Cerebellar cortex (tissue), 1 donor: ENCODE data around the gene HOXB6.

Experiments
- DNase-seq: peaks from one replicate; pipeline ENCODE4 v3.0.0-alpha.2; 2015; ENCODE audit warnings: low spot score

Gene HOXB6

GRCh38 chr17:48578616-48579470 lies 25.9 kb downstream of the HOXB6 start:
- DNase-seq: no peak

DNA sequence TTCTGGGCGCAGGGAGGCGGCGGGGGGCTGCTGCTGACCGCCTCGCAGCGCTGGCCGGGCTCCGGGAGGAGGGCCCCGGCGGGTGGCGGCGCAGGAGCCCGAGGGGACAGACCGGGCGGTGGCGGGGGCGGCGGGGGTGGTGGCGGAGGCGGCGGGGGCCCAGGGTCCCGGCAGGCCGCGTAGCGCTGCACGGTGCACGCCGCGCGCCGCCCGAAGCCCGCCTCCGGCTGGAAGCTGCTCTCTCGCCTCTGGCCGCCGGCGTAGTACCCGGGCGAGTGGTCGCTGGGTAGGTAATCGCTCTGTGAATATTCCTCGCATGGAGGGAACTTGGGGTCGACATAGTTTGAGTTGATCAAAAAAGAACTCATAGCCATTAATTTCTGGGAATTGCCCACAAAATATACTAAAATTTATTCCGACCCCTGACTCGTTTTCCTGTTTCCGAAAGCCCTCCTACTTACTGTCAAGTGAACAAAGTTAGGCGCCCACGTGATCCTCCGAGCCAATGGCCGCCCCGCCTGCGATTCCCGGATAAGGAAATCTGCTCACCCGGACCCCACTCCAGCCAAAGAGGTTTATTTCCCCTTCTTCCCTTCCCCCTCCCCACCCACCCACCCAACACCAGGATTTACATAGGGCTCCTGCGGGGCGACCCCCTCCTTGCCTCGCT lies 26.7 kb downstream of the HOXB6 start, which contains the start of gene HOXB4:
Gene HOXB4, minus strand, starts transcription at position 405 of the 670 bp plus-strand sequence. Its CDS starts 31 bp downstream, at position 374.
- DNase-seq: no peak

GRCh38 chr17:48577330-48577945 lies 27.3 kb downstream of the HOXB6 start:
- no peak for DNase-seq

DNA sequence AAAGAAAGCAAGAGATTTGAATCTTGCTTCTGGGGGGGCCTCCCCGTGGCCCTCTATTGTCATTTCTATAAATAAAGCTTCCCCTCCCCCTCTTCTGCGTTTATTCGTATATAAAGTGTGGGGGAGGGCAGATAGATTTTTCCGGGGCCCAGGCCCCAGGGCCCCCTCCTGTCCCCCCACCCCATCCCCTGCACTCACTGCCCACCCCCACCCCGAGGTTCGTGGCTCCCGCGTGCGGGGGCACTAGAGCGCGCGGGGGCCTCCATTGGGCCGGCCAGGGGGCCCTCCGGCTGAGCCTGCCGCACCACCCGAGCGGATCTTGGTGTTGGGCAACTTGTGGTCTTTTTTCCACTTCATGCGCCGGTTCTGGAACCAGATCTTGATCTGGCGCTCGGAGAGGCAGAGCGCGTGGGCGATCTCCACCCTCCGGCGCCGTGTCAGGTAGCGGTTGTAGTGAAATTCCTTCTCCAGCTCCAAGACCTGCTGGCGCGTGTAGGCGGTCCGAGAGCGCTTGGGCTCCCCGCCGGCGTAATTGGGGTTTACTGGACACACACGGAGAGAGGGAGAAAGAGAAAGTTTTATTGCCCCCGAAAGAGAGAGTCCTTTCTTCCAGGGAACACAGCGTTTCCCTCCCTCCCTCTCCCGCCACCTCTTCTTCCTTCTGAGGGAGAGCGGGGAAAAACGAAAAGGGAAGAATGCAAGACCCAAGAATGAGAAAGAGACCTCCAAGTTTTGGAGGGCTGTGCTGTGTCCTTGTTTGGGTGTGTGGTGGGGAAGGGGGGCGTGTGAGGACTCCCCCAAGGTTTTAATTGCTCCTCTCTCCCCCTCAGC lies 28.1 kb downstream of the HOXB6 start:
- no peak for DNase-seq

DNA sequence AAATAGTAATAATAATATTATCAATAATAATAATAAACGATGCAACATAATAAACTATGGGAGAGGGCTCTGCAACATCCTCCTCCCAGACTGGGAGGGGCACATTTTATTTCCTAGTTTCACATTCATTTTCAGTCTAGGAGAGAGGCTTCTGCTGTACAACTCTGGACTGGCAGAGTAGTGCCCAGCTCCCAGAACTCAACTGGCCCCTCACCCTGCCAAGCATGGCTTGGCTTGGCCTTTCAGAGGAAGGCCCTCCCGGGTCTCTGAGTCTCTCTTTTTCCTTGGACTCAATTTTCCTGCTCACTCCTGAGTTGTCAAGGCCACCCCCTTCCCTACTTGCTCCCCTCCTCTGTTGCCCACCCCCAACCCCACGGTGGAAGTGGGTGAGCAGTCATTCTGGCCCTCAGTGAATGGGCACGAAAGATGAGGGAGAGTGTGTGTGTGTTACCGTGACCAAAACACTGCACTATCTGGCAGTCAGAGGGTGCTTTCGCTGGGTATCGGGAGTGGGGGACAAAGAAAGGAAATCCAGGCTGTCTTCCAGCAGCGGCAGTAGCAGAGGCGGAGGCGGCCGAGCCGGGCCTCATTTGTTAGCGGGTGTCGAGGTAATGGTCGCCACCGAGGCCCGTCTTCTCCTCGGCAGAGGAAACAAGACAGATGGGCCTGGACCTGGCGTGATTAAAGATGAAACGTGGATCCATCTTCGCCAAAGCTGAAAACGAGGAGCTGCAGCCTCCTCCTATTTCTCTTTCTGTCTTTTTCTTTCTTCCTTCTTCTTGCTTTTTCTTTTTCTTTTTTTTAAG lies 28.9 kb downstream of the HOXB6 start:
- no peak for DNase-seq

DNA sequence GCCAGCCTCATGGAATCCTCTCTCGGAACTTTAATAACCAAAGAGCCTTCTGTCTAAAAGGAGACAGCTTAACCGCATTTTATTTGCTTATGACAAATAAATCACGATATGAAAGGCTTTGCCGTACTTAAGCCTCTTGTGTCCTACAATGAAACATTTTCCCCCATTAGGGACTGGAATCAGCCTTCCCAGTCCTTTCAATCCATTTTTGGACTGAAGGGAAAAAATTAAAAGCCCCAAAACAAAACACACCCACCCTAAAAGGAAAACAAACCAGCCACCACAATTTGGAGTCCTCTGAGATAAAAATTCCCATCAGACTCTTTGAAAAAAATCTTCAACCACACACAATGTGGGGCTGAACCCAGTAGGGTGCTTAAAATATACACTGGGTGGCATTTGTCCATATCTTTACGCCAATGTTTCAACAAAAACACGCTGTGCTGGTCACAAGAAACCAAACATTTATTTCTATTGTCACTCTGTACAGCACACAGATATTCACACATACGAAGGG lies 29.7 kb downstream of the HOXB6 start:
- no peak for DNase-seq

- no peak for DNase-seq
These were observed 30.2 kb downstream of the HOXB6 start for GRCh38 chr17:48574505-48575065.

- no peak for DNase-seq
These were observed 32.9 kb downstream of the HOXB6 start for GRCh38 chr17:48571826-48572417.

DNA sequence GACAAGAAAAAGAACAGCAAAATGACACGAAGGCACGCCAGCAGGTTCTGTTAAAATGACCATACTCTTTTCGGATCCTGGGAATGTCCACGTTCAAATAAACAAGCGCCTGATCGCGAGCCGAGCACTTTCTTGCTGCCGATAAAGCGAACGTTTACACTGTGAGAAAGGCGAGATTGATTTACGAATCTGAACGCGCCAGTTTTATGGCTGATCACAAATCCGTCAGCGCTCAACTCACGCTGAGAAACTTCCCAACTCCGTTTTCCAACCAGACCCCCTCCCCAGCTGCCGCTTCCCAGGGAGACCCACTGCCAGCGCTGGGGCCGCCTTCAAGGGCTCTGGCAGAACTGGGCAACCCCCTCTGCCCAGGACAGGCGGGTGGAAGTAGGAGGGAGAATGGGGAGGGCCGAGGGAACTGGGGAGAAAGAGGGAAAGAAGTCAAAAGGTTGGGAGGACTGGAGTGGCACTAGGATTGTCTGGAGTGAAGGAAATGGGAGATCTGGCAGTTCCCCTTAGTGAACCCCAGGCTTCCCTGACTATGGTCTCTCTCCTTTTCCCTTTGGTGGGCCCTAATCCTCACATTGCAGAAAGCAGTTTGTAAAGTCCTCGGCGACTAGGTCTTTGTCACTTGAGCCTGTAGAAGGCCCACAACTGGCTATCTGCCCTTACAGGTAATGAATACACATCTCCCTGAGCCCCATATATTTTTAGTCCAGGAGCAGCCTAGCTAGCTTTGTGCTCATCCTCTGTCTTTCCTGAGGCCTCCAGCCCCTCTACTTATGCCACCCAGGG lies 33.6 kb downstream of the HOXB6 start:
- DNase-seq: no peak

GRCh38 chr17:48570325-48571023 lies 34.3 kb downstream of the HOXB6 start:
- DNase-seq: no peak

GRCh38 chr17:48569674-48570324 lies 35.0 kb downstream of the HOXB6 start:
- no peak for DNase-seq

DNA sequence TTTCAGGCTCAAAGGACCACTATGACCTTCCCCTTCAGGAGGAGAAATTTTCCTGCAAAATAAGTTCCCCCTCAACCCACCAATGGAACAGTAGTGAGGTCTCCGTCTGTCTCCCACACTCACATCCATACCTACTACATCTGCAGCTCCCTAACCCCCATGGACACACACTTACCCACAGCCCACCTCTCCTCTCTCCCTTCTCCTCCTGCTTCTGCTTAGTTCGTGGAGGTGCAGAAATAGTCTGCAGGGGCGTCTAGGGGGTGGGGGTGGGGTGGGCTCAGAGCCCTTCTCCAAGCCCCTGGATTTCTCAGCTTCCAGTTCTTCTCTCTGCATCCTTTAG lies 35.6 kb downstream of the HOXB6 start:
- no peak for DNase-seq

- DNase-seq: no peak
These were observed 36.1 kb downstream of the HOXB6 start for GRCh38 chr17:48568499-48569239.

GRCh38 chr17:48567646-48568354 lies 37.0 kb downstream of the HOXB6 start:
- no peak for DNase-seq

GRCh38 chr17:48567209-48567608 lies 37.6 kb downstream of the HOXB6 start:
- no peak for DNase-seq

- no peak for DNase-seq
These were observed 38.1 kb downstream of the HOXB6 start for GRCh38 chr17:48566717-48567116.
